Stimulated activated CD8-positive, alpha-beta memory T cell treated with anti-CD3 and anti-CD28 coated beads, Interleukin-12 subunit alpha, Interleukin-12 subunit beta, amount 100 ng/mL, for 24 hours (primary cell): Measurements from ENCODE around the gene SNAP25.

Experiments
- DNase-seq: peaks from one replicate; pipeline ENCODE4 v3.0.0-alpha.2; 2020; ENCODE audit errors: extremely low read depth

SNAP25 gene

DNA sequence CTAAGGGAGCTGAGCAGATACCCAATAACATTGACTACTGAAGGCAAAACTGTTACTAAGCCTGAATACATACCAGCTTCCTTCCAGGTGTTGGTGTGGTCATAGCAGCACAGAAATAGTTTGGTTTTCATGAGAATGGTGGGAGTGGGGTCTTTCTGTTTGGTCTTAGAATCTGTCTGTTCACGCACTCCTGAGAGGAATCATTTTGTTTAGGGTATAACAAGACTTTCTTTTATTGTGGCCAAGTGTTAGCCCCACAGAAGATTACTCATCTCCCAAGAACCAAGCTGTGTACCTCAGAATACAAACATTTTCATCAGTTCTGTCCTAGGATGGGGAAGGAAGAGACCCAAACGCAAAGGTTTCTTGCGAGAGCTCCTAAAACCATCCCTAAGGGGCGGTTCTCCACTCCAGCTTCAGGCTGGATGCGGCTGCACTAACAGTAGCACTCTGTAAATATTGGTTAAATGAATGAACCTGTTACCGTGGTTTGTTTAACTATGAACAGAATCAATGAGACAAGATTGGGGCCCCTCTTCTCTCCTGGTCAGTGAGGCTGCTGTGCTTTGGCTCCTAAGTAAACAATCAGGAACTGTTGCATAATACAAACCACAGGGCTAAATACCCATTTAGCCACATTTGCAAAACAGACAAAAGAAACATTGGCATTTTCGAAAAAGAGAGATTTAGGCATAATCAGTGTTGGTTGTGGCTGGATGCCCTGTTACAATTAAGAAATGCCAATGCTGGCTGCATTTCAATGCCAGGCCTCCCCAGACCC, 44.9 kb downstream of the SNAP25 start:
- no peak for DNase-seq

DNA sequence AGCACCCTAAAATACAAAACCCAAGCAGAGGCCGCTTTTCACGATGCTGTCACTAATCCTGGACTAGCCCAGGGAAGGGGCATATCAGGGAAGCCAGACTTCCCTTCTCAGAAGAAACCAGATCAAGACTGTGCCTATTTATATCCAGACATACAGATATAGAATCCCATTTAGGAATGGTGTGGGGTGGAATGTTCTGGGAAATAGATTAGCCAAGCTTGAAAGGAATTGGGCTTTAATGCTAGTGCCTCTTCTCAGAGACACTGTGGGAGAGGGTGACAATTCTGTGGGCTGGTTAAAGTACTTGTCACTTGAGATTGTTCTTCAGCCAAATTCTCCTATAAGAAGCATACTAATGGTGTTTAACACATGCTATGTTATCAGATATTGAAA, 45.5 kb downstream of the SNAP25 start:
- DNase-seq, result no peak

DNA sequence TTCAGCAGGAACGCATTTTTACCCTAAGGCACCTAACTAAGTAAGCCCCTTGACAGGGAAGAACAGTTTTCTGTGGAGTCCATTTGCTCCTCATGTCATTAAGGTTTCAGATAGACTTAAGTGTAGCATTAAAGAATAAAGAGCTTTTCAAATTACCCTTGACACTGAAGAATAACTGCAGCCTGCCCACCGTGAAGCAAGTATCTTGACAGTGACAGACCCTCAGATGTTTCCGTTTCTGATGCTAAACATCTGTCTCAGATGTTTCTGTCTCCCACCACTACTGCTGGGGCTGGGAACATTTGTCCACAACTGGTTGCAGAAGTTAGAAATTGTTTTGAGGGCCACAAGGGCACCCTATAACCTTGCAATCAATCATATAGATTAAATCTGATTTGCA, 50.0 kb downstream of the SNAP25 start:
- DNase-seq, result no peak

DNA sequence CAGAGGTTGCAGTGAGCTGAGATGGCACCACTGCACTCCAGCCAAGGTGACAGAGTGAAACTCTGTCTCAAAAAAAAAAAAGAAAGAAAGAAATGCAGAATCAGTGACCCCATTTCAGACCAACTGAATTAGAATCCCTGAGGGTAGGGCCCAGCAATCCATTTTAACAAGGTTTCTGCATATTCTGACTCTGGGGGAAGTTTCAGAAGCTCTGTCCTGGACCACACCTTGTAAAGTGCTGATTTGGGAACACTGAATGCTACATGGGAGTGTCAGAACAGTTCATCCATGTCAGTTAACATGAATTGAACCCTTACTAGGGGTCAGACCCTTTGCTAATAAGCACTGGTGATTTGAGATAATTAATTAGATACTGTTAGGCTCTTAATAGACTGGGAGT, 52.0 kb downstream of the SNAP25 start:
- DNase-seq, result no peak

DNA sequence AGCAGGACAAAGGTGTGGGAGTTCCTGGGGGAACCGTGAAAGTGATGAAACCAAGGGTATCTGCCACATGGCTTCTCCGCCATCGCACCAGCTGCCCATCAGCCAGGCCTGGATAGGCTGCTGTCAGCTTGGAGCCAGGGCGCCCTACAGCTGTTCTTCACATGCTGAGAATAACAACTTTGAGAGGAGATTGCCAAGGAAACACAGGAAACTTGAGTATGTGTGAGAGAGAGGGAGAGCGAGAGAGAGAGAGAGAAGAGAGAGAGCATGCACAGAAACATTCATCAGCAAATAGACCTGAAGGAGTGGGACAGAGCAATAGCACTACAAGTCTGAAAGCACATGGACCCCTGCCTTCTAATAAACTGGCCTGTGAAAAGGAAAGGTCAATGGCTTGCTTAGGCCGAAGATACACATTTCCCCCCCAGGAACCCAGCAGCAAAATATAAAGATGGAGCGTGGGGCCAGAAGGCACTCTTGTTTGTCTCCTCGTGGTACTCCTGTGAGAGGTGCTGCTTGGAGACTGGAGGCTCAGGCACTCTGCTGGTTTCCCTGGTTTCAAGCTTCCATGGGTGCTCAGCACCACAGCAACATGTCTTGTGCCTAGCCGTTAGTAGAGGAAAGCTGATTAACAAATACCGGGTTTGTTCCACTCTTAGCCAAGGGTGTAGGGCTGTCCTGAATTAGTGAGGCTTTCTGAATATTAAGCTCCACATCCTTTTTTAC, 53.0 kb downstream of the SNAP25 start:
- DNase-seq, result no peak

DNA sequence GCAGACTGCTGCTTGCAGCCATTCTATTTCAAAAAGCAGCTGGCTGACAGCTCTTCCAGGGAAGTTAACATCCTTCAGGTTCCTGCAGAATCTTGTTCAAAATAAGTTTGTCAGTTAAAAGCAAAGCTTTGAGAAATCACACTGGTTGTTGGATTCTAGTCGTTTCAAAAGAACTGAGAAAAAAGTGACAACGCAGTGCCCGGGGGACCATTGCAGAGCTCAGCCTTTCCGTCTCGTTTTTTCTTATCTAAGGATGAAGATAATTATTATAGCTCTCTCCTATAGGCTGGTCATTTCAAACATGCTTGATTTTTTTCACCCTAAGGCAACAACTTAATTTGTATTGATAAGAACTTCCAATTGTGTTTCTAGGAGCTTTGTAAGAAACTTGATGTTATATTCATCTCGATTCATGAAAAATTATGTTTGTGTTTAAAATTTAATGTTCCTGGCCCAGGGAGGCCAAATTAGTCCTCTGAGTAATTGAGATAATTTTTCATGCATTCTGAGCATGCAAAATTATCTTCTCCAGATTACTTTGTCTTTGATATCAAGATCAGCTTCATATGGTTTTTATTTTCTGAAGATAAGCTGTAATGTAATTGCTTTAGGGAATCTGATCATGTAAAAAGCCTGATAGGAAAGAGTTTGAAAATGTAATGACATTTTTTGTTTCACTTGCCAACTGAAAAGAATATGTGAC, 58.4 kb downstream of the SNAP25 start:
- DNase-seq, result no peak

DNA sequence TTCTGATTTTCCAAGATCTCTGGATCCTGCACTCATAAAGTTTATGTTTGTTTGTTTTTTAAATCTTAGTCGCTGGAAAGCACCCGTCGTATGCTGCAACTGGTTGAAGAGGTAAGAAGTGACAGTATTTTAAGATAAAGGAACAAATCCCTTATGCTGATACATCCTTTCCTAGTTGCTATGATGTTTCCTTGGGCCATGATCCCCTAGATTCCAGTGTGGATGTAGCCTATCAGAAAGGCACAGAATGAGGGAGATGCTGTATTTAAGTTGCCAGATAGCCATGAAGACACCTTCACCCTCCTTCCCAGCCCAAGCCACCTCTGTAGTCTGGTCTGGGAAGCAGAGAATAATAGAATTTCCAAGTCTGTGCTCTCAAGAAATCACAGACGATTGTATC, 59.0 kb downstream of the SNAP25 start:
- DNase-seq, result no peak

DNA sequence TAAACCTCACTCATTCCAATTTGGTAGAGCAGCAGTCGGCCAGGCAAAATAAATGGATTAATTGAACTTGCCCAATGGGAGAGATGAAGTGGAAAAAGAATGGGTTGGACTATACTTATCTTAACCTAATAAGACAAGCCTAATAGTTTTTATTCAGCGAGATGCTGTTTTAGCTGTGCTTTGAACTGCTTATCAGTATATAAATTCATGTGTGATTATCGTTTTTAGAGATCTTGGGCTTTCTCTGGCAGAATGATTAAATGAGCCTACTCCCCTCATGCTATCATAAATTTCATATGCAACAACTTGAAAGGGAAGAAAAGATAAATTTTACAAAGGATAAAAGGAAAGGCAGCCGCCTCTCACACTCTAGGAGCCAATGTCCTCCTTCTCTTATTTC, 59.8 kb downstream of the SNAP25 start:
- no peak for DNase-seq

DNA sequence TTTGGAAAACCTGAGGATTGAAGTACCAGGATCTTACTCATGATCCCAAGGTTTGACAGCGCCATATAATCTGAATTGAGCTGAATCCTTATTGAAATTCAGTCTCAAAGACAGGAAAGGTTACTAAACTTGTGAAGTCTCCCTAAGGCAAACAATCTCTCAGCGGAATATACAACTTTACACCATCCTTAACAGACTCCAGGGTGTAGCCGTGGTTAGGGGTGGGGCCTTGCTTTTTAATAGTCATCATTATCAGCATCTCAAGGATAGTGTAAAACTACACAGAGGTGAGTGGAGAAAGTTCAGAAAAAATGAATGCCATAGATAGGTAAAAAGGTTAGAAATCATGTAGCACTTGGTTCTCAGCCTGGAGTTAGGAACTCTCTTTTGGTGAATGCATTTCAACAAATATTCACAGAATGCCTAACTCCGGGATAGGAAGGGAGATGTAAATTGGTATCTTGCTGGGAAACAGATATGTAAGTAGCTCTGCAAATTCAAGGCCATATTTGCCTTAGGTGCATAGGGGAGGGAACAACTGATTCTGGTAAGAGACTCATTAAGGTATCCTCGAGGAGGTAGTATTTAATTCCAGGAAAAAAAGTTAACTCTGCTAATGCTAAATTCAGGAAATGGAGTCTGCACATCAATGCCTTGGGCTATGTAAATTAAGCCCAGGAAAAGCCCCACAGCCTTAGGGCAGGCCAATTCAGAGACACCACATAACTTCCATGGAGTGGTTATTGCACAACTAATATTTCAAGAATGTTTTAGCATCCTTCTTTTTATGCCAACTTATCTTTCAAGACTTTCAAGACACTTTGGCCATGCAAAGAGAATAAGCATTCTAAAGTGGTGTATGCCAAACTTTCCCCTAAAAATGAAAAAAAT, 61.6 kb downstream of the SNAP25 start:
- DNase-seq, result no peak

DNA sequence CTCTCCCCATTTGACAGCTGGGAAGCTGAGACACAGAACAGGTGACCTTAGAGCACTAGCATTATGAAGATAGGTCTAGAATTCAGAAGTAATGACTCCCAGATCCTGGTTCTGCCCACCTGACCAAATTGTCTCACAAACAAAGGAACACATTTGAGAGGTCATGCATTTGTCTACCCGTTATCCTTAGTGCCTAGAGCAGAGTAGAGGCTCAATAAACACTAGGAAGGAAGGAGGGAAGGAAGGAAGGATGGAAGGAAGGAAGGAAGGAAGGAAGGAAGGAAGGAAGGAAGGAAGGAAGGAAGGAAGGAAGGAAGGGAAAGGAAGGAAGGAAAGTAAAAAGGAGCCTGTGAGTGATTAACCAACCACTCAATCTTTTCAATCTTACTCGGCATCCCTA, 63.3 kb downstream of the SNAP25 start:
- DNase-seq, result no peak

DNA sequence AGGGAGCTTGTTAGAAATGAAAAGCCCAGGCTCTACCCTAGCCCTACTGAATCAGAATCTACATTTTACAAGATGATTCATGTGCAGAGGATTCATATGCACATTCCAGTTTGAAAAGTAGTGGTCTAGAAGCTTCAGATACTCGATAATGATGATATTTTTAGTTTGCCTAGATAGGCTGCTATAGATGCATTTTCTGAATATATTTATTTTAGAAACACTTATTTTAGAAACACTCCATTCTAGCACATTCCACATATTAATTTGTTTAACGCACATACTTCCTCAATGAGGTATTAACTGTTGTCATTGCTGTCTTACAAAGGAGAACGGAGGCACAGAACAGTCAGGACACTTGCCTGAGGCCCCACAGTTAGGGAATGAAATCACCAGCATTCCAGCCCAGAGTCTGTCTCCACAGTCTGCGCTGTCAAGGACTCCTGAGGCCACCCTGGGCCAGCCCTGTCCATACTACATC, 64.4 kb downstream of the SNAP25 start:
- no peak for DNase-seq

DNA sequence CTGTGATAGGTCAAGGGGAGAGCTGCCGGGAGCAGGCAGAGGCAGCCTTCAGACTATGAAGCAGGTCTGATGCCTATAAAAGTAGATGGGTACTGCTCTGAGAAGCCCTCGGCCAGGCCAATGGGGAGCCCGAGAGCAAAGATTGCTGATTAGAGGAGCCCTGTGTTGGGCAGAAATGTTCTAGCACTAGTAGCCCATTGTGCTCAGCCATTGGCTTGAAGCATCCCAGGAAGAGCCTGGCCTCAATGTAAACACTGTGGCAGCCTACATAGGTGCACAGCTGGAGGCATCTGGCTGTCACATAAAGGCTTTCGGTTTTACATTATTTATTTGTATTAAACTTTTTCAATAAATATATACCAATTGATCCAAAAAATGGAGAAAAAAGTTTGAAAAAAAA, 67.7 kb downstream of the SNAP25 start:
- no peak for DNase-seq

DNA sequence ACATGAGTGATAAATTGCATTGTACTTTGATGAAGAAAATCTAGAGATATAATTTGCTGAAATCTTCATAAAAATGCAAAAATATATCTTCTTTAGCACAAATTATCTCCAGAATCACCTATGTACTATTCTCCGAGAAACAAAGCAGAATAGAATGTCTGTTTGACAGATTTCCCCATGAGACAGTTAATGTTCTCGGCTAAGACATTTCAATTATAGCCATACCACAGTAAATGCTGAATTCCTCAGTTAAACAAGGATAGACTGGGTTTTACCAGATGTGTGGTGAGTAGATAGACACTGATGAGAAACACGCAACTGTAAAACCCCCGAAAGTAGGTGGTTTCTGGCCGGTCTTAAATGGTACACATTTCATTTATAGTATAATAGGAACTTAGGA, 69.8 kb downstream of the SNAP25 start:
- no peak for DNase-seq

DNA sequence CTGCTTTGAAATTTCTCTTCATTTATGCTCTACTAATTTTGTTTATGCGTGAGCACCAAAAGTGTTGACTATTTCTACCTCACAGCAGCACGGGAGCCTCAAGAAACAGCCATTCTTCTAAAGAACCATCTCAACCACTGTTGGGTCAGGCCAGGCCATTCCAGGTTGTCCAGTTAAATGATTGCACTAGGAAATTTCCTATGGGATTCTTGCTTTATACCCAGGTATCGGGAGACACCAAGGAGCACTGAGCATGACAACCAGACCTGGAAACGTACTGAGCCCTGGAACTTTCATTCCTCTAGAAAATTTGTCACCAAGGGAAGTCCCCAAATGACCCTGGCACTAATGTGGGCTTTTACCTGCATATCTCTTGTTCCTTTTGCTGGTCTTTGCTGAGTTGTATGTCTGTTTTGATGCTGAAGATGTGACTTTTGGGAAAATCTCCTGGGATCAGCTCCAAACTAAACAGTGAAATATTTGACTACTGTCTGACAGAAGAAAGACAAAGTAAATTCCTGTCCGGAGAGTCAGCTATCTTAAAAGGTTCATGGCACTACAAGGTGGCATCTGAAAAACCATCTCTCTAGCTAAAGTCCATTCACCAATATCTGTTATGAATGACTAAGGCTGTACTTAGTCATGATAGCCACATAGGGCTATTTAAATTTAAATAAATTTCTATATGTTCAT, 70.5 kb downstream of the SNAP25 start:
- no peak for DNase-seq

DNA sequence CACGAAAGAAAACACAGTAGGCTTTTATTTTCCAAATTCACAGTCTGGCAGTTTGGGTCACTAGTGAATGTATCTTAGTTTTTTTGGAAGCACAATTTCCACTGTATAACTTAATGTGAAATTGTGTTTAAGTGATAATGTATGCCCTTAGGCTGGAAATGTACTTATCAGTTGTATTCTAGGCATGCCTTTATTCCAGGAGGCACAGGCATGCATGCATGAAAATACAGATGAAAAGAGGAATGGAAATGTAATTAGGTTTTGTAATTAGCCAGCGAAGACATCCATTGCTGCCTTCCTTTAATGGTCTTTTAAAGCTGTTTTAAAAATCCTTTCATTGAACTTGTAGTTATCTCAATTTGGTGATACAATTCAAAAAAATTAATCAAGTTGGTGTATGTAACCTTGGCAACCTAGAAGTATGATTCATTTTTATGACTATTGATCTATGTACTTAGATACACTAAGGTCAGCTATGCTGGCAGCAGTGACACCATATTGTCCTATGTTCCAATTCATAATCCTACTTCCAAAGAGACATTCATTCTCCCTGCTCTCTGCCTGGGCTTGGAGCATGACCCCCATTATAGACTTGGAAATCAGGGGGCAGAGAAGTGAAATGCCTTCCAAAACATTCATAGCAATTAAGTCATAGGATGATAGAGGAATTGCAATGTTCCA, 73.1 kb downstream of the SNAP25 start:
- no peak for DNase-seq

DNA sequence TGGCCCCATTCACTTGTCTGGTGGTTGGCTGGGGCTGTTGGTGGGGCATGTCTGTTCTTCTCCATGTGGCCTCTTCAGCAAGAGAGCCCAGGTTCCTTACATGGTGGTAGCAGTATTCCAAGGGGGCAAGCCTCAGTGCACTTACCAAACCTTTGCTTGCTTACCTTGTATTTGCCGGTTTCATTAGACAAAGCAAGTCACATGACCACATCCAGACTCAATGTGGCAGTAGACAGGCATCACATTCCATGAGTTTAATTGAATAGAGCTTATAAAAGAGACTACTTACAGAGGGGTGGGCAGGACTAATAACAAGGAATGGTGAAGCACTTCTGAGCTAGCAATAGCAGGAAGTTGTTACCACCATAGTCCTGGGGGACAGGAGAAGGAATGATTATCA, 78.6 kb downstream of the SNAP25 start:
- DNase-seq, result no peak

DNA sequence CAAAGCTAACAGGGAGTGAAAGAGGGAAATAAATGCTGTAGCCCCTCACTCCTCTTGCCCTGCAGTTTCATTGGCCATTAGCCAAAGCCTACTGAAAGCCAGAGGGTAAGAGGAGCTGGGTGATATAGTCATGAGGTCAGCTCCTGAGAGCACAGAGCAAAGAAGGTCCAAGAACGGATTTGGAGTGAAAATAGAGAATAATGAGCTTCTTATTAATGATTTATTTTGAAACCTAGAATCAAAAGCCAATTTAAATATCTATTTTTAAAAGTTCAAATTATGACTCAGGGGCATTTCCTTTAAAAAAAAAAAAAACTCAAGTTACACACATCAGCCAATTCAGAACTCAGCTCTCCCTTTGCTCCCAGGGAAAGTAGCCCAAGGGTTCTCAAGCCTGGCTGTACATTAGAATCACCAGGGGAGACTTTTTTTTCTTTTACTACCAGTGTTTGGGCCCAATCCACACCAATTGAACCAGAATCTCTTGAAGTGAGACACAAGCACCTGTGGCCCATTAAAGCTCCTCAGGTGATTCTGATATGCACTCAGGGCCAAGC, 79.1 kb downstream of the SNAP25 start:
- no peak for DNase-seq

DNA sequence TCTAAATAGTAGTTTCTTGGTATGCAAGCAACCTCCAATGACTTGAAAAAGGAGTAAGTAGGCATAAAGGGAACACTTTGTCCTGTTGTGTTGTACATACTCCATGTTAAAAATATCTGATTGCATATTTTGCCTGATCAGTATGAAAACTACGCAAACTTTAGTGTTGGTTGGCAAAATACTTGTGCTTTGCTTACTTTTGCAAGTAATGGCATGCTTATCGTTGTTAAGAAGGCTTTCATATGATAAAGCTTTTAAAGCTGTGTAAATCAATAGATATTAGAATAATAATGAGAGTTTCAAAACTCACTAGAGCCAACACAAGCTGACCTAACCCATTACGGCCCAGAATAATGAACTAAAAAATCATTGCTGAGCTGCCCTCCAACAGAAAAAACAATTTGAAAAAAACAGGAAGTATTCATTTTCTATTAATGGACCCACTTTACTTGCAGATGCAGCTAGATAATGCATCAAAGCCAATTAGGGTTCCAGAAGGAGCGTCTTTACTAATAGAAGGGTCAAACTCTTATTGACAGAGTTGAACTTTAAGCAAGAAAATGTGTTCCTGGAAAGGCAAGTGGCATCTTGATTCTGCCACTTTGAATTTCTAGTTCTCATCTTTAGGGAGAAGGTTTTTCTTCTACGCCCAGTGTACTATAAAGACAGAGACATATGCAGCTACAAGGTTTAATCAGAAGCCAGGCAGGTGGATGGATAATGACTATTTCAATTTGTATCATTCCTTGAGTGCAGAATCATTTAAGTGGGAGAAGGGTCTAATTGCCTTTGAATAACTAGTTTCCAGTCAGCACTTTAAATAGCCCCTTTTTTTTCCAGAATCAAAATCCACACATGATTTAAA, 82.2 kb downstream of the SNAP25 start:
- no peak for DNase-seq

DNA sequence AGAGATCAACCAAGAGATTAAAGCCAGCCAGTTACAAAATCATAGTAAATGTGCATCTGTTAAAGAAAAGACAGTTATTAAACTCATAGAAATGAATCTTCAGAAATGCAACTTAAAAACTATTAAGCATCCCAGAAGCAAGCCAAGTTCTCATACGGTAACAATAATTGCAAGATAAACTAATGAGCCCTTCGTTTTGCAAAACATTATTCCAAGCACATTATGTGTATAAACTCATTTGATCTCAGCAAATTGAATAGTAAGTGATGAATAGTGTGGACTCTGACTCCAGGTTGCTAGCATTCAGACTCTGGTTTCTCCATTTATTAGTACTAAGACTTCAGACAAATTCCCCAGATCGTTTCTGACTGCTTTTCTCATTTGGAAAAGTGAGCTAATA, 85.2 kb downstream of the SNAP25 start:
- DNase-seq, result no peak
